Neural cell (in vitro differentiated cells): Measurements from ENCODE around the gene NHERF1. TPM values are rescaled to one million over a fixed set of nuclear protein-coding genes. Genes with fewer than 3 reads are reported as not detected.

Experiments
- H2AFZ ChIP-seq: fragments of 200-600, 300-800 bp; sonication (generic), shearing (Covaris generic); 2 replicates; pipeline ENCODE4 v1.6.0; 2014; ENCODE audit warnings: low read depth, mild to moderate bottlenecking, antibody characterized with exemption, low read length, moderate library complexity
- H3F3A ChIP-seq: fragments of 200-600 bp; shearing (Covaris generic); 2 replicates; pipeline ENCODE4 v1.6.1; 2016; ENCODE audit warnings: mild to moderate bottlenecking, moderate library complexity, mixed read lengths, antibody characterized with exemption, low read length; ENCODE audit not compliant: insufficient read depth, poor library complexity, severe bottlenecking
- H3K27ac ChIP-seq: fragments of 200-600, 300-800 bp; sonication (generic), shearing (Covaris generic); 2 replicates; pipeline ENCODE4 v1.5.1; 2014; ENCODE audit warnings: mild to moderate bottlenecking, low read length, moderate library complexity
- H3K27me3 ChIP-seq: fragments of 300-800, 200-600 bp; sonication (generic), shearing (Covaris generic); 2 replicates; pipeline ENCODE4 v1.6.0; 2014; ENCODE audit warnings: mild to moderate bottlenecking, low read depth, low read length, moderate library complexity; ENCODE audit not compliant: insufficient read depth
- H3K36me3 ChIP-seq: fragments of 300-800, 200-600 bp; sonication (generic), shearing (Covaris generic); 2 replicates; pipeline ENCODE4 v1.5.1; 2014; ENCODE audit warnings: mild to moderate bottlenecking, antibody characterized with exemption, low read length, moderate library complexity; ENCODE audit not compliant: insufficient read depth
- H3K4me2 ChIP-seq: fragments of 300-800, 200-600 bp; sonication (generic), shearing (Covaris generic); 2 replicates; pipeline ENCODE4 v1.6.0; 2014; ENCODE audit warnings: mild to moderate bottlenecking, low read length
- H3K4me3 ChIP-seq: fragments of 300-800, 200-600 bp; sonication (generic), shearing (Covaris generic); 2 replicates; pipeline ENCODE4 v1.5.1; 2014; ENCODE audit warnings: mild to moderate bottlenecking, low read length, moderate library complexity
- H3K79me2 ChIP-seq: fragments of 200-600 bp; shearing (Covaris generic); replicated peaks from 2 replicates; pipeline ENCODE4 v1.6.0; 2014; ENCODE audit warnings: mild to moderate bottlenecking, low read length, moderate library complexity; ENCODE audit not compliant: insufficient read depth
- H3K9ac ChIP-seq: fragments of 300-800, 200-600 bp; sonication (generic), shearing (Covaris generic); 2 replicates; pipeline ENCODE4 v1.6.1; 2016; ENCODE audit warnings: mild to moderate bottlenecking, low read length, mixed read lengths
- H3K9me2 ChIP-seq: fragments of 200-600 bp; shearing (Covaris generic); 2 replicates; pipeline ENCODE4 v1.6.1; 2016; ENCODE audit warnings: mild to moderate bottlenecking, low read length, mixed read lengths; ENCODE audit not compliant: insufficient read depth
- H3K9me3 ChIP-seq: fragments of 200-600, 300-800 bp; sonication (generic), shearing (Covaris generic); 2 replicates; pipeline ENCODE4 v1.6.1; 2016; ENCODE audit warnings: mild to moderate bottlenecking, mixed run types, low read length, moderate library complexity, mixed read lengths
- H4K20me1 ChIP-seq: fragments of 200-600 bp; shearing (Covaris generic); 2 replicates; pipeline ENCODE4 v1.6.1; 2016; ENCODE audit warnings: mild to moderate bottlenecking, mixed run types; ENCODE audit not compliant: insufficient read depth
- EP300 ChIP-seq: fragments of 450-650 bp; conservative IDR thresholded peaks from 2 replicates; pipeline ENCODE4 v1.6.1; 2014; ENCODE audit warnings: antibody characterized with exemption, mild to moderate bottlenecking, moderate library complexity; ENCODE audit not compliant: poor library complexity, severe bottlenecking
- EZH2 ChIP-seq: fragments of 200-600, 300-800 bp; shearing (Covaris generic), sonication (generic); IDR thresholded peaks from 2 replicates; pipeline ENCODE4 v1.6.1; 2014; ENCODE audit warnings: antibody characterized with exemption, low read length, borderline replicate concordance, mild to moderate bottlenecking; ENCODE audit not compliant: insufficient read depth, poor library complexity, severe bottlenecking
- MXI1 ChIP-seq: fragments of 450-650 bp; conservative IDR thresholded peaks from 2 replicates; pipeline ENCODE4 v1.6.1; 2014; ENCODE audit warnings: antibody characterized with exemption, mild to moderate bottlenecking; ENCODE audit not compliant: poor library complexity, severe bottlenecking
- POLR2AphosphoS5 ChIP-seq: IDR thresholded peaks from 2 replicates; pipeline ENCODE4 v1.6.1; 2012
- RAD21 ChIP-seq: fragments of 450-650 bp; conservative IDR thresholded peaks from 2 replicates; pipeline ENCODE4 v1.6.1; 2014; ENCODE audit warnings: antibody characterized with exemption, mild to moderate bottlenecking, moderate library complexity
- SMC3 ChIP-seq: fragments of 450-650 bp; conservative IDR thresholded peaks from 2 replicates; pipeline ENCODE4 v1.6.1; 2014; ENCODE audit warnings: antibody characterized with exemption, mild to moderate bottlenecking, moderate library complexity; ENCODE audit not compliant: poor library complexity
- TAF1 ChIP-seq: IDR thresholded peaks from 2 replicates; pipeline ENCODE4 v1.6.1; 2012; ENCODE audit warnings: low read depth
- polyA plus RNA-seq: library from polyadenylated mRNA; depleted of rRNA; stranded (reverse); fragments of >200 nt; gene quantifications from 2 replicates; pipeline ENCODE4 v1.2.3, GENCODE V29; 2014
- TF ChIP-seq, protein P1 (sequence below): fragments of 450-650 bp; IDR thresholded peaks from 2 replicates; pipeline ENCODE4 v1.5.1; 2014; ENCODE audit warnings: antibody characterized with exemption, mild to moderate bottlenecking, moderate library complexity; ENCODE audit not compliant: poor library complexity, severe bottlenecking
- TF ChIP-seq, protein P2 (sequence below): IDR thresholded peaks from 2 replicates; pipeline ENCODE4 v1.6.1; 2012; ENCODE audit warnings: borderline replicate concordance

The NHERF1 gene
- polyA plus RNA-seq, 1 donor from 2014 or later = 0.51 TPM

DNA sequence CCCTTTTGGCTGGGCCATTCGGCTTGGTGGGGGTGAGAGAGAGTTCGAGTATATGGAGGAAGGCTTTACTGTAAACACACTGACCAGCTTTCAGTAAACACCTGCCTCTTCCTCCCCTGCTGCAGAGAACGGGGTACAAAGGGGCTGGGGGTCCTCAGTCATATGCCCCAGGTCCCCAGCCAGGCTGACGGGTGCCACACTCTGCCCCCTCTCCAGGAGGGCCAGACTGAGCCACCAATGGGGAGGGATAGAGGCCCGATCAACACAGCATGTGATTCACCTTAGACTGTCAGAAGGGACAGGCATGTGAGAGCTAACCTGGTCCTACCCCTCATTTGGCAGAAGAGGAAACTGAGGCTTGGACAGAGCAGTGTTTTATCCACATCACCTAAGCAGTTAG lies 13.0 kb downstream of the NHERF1 start:
- Histone ChIP-seq H3K4me3 (no peak overlapping the region), H3K9ac (no peak overlapping the region), H3K27ac (no peak overlapping the region), H3K27me3 (no peaks in the 10 kb centered on the region), H4K20me1 (no peaks in the 10 kb centered on the region), H3K9me2 (no peaks in the 10 kb centered on the region), H3K36me3 (no peaks in the 10 kb centered on the region), H3K79me2 (no peaks in the 10 kb centered on the region), H2AFZ (no peak overlapping the region), H3K9me3 (no peaks in the 10 kb centered on the region), H3F3A (no peaks in the 10 kb centered on the region), H3K4me2 (no peak overlapping the region)
- no peak for TF ChIP-seq POLR2AphosphoS5
- TF ChIP-seq EP300 = no peak
- no peak for TF ChIP-seq EZH2
- no peak for TF ChIP-seq SMC3
- TF ChIP-seq MXI1 = no peak
- TF ChIP-seq RAD21 = no peak
- TF ChIP-seq, protein P1, sequence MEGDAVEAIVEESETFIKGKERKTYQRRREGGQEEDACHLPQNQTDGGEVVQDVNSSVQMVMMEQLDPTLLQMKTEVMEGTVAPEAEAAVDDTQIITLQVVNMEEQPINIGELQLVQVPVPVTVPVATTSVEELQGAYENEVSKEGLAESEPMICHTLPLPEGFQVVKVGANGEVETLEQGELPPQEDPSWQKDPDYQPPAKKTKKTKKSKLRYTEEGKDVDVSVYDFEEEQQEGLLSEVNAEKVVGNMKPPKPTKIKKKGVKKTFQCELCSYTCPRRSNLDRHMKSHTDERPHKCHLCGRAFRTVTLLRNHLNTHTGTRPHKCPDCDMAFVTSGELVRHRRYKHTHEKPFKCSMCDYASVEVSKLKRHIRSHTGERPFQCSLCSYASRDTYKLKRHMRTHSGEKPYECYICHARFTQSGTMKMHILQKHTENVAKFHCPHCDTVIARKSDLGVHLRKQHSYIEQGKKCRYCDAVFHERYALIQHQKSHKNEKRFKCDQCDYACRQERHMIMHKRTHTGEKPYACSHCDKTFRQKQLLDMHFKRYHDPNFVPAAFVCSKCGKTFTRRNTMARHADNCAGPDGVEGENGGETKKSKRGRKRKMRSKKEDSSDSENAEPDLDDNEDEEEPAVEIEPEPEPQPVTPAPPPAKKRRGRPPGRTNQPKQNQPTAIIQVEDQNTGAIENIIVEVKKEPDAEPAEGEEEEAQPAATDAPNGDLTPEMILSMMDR = no peak
- TF ChIP-seq TAF1 = no peak
- TF ChIP-seq, protein P2, sequence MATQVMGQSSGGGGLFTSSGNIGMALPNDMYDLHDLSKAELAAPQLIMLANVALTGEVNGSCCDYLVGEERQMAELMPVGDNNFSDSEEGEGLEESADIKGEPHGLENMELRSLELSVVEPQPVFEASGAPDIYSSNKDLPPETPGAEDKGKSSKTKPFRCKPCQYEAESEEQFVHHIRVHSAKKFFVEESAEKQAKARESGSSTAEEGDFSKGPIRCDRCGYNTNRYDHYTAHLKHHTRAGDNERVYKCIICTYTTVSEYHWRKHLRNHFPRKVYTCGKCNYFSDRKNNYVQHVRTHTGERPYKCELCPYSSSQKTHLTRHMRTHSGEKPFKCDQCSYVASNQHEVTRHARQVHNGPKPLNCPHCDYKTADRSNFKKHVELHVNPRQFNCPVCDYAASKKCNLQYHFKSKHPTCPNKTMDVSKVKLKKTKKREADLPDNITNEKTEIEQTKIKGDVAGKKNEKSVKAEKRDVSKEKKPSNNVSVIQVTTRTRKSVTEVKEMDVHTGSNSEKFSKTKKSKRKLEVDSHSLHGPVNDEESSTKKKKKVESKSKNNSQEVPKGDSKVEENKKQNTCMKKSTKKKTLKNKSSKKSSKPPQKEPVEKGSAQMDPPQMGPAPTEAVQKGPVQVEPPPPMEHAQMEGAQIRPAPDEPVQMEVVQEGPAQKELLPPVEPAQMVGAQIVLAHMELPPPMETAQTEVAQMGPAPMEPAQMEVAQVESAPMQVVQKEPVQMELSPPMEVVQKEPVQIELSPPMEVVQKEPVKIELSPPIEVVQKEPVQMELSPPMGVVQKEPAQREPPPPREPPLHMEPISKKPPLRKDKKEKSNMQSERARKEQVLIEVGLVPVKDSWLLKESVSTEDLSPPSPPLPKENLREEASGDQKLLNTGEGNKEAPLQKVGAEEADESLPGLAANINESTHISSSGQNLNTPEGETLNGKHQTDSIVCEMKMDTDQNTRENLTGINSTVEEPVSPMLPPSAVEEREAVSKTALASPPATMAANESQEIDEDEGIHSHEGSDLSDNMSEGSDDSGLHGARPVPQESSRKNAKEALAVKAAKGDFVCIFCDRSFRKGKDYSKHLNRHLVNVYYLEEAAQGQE = no peak

DNA sequence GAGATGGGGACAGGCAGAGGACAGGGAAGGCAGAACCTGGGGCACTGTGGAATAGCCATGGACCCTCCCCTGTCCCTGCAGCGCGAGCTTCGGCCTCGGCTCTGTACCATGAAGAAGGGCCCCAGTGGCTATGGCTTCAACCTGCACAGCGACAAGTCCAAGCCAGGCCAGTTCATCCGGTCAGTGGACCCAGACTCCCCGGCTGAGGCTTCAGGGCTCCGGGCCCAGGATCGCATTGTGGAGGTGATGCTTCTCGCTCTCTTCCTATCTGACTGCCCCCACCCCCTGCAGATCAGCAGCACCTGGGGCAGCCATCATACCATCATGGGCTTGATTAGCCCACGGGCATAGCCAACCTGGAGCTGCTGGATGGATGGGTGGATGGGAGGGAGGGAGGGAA lies 13.5 kb downstream of the NHERF1 start:
- Histone ChIP-seq H3K79me2 (no peaks in the 10 kb centered on the region), H3K9me3 (no peaks in the 10 kb centered on the region), H4K20me1 (no peaks in the 10 kb centered on the region), H3K4me3 (no peak overlapping the region), H3K4me2 (no peak overlapping the region), H2AFZ (no peak overlapping the region), H3F3A (no peaks in the 10 kb centered on the region), H3K9me2 (no peaks in the 10 kb centered on the region), H3K36me3 (no peaks in the 10 kb centered on the region), H3K9ac (no peak overlapping the region), H3K27ac (no peak overlapping the region), H3K27me3 (no peaks in the 10 kb centered on the region)
- TF ChIP-seq RAD21 = no peak
- no peak for TF ChIP-seq EP300
- TF ChIP-seq TAF1 = no peak
- TF ChIP-seq EZH2 = no peak
- TF ChIP-seq, protein P1 = no peak
- no peak for TF ChIP-seq POLR2AphosphoS5
- no peak for TF ChIP-seq MXI1
- TF ChIP-seq, protein P2 = no peak
- no peak for TF ChIP-seq SMC3
